ENCODE measurements around the gene ITPKA.

ITPKA gene

DNA sequence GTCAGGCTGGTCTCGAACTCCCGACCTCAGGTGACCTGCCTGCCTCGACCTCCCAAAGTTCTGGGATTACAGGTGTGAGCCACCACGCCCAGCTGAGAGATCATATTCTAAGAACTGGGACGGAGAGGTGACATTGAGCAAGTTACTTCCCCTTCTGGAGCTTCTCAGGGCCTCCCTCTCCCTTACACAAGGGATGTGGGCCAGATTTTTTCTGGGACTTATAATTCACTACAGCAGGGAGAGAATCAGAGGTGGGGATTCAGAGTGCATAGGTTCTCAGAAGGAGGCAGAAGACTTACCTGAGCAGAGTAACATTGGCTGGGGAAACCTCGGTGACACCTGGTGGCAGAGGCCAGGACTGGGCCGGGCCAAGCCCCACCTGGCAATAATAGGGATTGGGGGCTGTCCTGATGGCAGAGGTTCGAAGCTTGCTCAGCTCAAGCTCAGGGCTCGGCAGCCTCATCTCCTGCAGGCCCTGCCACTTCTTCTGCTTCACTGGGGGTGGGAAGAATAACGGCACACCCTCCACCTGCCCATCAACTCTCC is 13.2 kb downstream of the ITPKA start:
- Histone ChIP-seq H3K4me3 (ENCODE audit: severe bottlenecking) (no peak overlapping the region), H3K27me3 (ENCODE audit: insufficient read depth, poor library complexity, severe bottlenecking) (peaks cover 23% of the 10 kb centered on the region), H3K4me1 (ENCODE audit: insufficient read depth, poor library complexity, severe bottlenecking) (no peaks in the 10 kb centered on the region), H3K9me3 (ENCODE audit: severe bottlenecking) (no peaks in the 10 kb centered on the region), H3K27ac (ENCODE audit: poor library complexity, severe bottlenecking) (no peak overlapping the region), H3K36me3 (ENCODE audit: low read depth) (no peaks in the 10 kb centered on the region)
- ATAC-seq (ENCODE audit: low read depth), result peak; percentile 20; the same call in 2 of the 3 replicates
- DNase-seq (ENCODE audit: low spot score), result no peak
- TF ChIP-seq, protein P1, sequence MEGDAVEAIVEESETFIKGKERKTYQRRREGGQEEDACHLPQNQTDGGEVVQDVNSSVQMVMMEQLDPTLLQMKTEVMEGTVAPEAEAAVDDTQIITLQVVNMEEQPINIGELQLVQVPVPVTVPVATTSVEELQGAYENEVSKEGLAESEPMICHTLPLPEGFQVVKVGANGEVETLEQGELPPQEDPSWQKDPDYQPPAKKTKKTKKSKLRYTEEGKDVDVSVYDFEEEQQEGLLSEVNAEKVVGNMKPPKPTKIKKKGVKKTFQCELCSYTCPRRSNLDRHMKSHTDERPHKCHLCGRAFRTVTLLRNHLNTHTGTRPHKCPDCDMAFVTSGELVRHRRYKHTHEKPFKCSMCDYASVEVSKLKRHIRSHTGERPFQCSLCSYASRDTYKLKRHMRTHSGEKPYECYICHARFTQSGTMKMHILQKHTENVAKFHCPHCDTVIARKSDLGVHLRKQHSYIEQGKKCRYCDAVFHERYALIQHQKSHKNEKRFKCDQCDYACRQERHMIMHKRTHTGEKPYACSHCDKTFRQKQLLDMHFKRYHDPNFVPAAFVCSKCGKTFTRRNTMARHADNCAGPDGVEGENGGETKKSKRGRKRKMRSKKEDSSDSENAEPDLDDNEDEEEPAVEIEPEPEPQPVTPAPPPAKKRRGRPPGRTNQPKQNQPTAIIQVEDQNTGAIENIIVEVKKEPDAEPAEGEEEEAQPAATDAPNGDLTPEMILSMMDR (IDR thresholded peaks at IDR 0.05; ENCODE audit: poor library complexity, severe bottlenecking), result peak; percentile 54

- H3K4me1 ChIP-seq (ENCODE audit: insufficient read depth, poor library complexity, severe bottlenecking), result no peaks in the 10 kb centered on the region
- TF ChIP-seq, protein P1 (IDR thresholded peaks at IDR 0.05; ENCODE audit: poor library complexity, severe bottlenecking), result no peak
- H3K4me3 ChIP-seq (ENCODE audit: severe bottlenecking), result no peak overlapping the region
- ATAC-seq (ENCODE audit: low read depth) (peak; percentile 35), DNase-seq (ENCODE audit: low spot score) (no peak)
- H3K9me3 ChIP-seq (ENCODE audit: severe bottlenecking), result no peaks in the 10 kb centered on the region
- no peak overlapping the region for H3K27ac ChIP-seq (ENCODE audit: poor library complexity, severe bottlenecking)
- H3K27me3 ChIP-seq (ENCODE audit: insufficient read depth, poor library complexity, severe bottlenecking), result peaks cover 23% of the 10 kb centered on the region
- no peaks in the 10 kb centered on the region for H3K36me3 ChIP-seq (ENCODE audit: low read depth)
Measured at GRCh38 chr15:41507820-41508290, 14.2 kb downstream of the ITPKA start.

GRCh38 chr15:41510728-41511127 is 17.1 kb downstream of the ITPKA start:
- Histone ChIP-seq H3K27me3 (ENCODE audit: insufficient read depth, poor library complexity, severe bottlenecking) (peaks cover 28% of the 10 kb centered on the region), H3K9me3 (ENCODE audit: severe bottlenecking) (no peaks in the 10 kb centered on the region), H3K36me3 (ENCODE audit: low read depth) (no peaks in the 10 kb centered on the region), H3K27ac (ENCODE audit: poor library complexity, severe bottlenecking) (no peak overlapping the region), H3K4me1 (ENCODE audit: insufficient read depth, poor library complexity, severe bottlenecking) (no peaks in the 10 kb centered on the region), H3K4me3 (ENCODE audit: severe bottlenecking) (no peak overlapping the region)
- no peak for DNase-seq (ENCODE audit: low spot score)
- TF ChIP-seq, protein P1 (IDR thresholded peaks at IDR 0.05; ENCODE audit: poor library complexity, severe bottlenecking), result no peak
- ATAC-seq (ENCODE audit: low read depth), result no peak

- TF ChIP-seq, protein P1 (IDR thresholded peaks at IDR 0.05; ENCODE audit: poor library complexity, severe bottlenecking), result no peak
- Histone ChIP-seq H3K27ac (ENCODE audit: poor library complexity, severe bottlenecking) (no peak overlapping the region), H3K27me3 (ENCODE audit: insufficient read depth, poor library complexity, severe bottlenecking) (peaks cover 28% of the 10 kb centered on the region), H3K36me3 (ENCODE audit: low read depth) (no peaks in the 10 kb centered on the region), H3K4me3 (ENCODE audit: severe bottlenecking) (no peak overlapping the region), H3K4me1 (ENCODE audit: insufficient read depth, poor library complexity, severe bottlenecking) (no peaks in the 10 kb centered on the region), H3K9me3 (ENCODE audit: severe bottlenecking) (no peaks in the 10 kb centered on the region)
- no peak for ATAC-seq (ENCODE audit: low read depth)
- DNase-seq (ENCODE audit: low spot score), result no peak
Measured at GRCh38 chr15:41511331-41511898, 17.7 kb downstream of the ITPKA start.

GRCh38 chr15:41511899-41512369 is 18.3 kb downstream of the ITPKA start:
- peak; percentile 20 for ATAC-seq (ENCODE audit: low read depth)
- Histone ChIP-seq H3K4me1 (ENCODE audit: insufficient read depth, poor library complexity, severe bottlenecking) (no peaks in the 10 kb centered on the region), H3K36me3 (ENCODE audit: low read depth) (no peaks in the 10 kb centered on the region), H3K27ac (ENCODE audit: poor library complexity, severe bottlenecking) (no peak overlapping the region), H3K4me3 (ENCODE audit: severe bottlenecking) (no peak overlapping the region), H3K27me3 (ENCODE audit: insufficient read depth, poor library complexity, severe bottlenecking) (peaks cover 28% of the 10 kb centered on the region), H3K9me3 (ENCODE audit: severe bottlenecking) (no peaks in the 10 kb centered on the region)
- no peak for DNase-seq (ENCODE audit: low spot score)
- TF ChIP-seq, protein P1 (IDR thresholded peaks at IDR 0.05; ENCODE audit: poor library complexity, severe bottlenecking), result no peak
